Cortex of kidney (tissue), 1 donor: ENCODE results near the gene TIAM2.
"Not testable (repeated sequence)": the region's sequence is repeated elsewhere in the genome, so short reads cannot be mapped to it uniquely, and the experiment has no call there.

ENCODE experiments used
- DNase-seq: peaks from one replicate; lab custom pipeline; 2025; lab: John Stamatoyannopoulos, UW

TIAM2 gene

DNA sequence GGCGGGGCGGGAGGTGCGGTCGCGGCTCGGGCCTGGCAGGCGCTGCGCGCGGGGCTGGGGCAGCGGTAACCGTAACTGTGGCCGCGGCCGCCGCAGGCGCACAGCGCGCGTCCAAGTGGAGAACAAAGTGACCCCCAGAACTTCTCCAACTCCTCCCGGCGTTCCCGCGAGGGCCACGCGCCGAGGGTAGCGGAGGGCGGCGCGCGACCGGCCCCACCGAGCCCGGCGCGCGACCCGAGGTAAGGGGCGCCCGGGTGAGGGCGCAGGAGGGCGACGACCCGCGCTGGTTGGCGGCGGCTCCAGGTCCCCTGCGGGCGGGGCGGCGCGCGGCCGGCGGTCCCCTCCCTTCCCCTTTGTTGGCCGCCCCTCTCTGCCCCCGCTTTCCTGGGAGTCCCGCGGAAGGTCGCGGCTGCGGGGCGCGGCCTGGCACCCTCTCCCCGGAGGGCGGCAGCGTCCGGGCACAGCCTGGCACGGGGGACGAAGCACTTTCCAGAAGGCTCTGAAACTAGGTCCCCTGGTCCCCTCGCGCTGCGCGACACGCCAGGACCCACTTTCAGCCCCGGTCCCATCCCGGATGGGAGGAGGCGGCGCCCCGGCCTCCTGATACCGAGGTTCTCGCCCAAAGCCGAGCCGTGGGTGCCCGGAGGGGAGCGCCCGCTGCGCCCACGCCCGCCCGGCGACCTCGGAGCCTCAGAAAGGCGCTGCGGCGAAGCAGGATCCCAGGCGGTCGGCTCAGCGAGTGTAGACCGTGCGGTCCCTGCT lies at the start of gene TIAM2:
Gene TIAM2 (plus strand): TSS at position 62 of the 762 bp plus-strand sequence. CDS start 133,909 bp downstream, outside the sequence.
- no peak for DNase-seq

DNA sequence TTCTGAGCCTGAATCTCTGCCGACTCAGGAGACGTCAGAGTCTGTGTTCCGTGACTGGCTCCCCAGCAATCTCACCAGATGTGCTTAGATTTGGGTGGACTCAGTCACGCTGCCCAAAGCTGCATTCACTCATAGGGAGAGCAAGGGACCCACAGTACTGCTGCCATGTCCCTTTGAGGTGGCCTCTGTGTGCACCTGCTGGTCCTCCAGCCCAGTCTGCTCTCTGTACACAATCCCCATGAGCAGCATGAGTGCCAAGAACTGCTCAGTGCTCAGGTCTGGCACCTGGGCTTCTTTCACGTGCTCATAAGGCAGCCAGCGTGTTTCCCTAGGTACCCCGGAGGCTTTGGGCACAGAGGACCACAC lies 44.2 kb upstream of the TIAM2 start:
- DNase-seq, result no peak

DNA sequence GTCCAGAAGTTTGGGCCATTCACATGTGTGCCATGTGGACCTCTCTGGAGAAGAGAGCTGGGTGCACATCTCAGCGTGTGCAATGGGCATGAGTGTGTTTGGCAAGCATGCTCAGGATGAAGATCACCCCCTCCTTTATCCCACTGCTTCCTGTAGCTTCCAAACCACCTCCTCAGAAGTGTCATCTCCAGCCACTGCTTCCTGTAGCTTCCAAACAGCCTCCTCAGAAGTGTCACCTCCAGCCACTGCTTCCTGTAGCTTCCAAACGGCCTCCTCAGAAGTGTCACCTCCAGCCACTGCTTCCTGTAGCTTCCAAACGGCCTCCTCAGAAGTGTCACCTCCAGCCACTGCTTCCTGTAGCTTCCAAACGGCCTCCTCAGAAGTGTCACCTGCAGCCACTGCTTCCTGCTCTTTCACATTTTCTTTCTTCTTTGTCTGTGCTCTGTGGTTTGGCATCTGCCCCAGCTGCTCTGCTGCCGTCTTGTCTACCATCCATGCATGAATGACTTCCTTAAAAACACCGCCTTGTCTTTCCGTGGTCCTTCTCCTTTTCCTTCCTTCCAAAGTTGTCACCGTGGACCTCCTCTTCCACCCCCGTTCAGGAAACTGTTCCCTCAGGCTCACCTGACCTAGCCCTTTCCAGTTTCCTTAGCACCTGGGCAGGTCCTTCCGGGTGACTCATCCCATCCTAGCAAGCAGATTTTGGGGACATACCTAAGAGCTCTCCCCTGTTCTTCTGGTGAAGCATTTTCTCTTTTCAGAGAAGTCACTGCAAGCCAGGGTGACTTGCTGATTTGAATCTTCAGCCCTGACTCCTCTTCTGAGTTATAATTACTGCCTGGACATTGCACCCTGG lies 43.5 kb upstream of the TIAM2 start:
- DNase-seq, result no peak

DNA sequence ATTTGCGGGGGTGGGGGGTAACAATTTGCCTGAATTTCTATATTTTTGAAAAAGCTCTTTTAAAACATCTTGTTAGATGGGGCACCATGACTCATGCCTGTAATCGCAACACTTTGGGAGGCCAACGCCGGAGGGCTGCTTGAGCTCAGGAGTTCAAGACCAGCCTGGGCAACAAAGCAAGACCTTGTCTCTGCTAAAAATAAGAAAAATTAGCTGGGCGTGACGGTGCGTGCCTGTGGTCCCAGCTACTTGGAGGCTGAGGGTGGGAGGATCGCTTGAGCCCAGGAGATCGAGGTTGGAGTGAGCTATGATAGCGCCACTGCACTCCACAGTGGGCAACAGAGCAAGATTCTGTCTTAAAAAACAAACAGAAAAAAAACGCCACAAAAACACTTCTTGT lies 41.5 kb upstream of the TIAM2 start:
- DNase-seq, result no peak

GRCh38 chr6:154954347-154954746 lies 40.8 kb upstream of the TIAM2 start:
- no peak for DNase-seq

DNA sequence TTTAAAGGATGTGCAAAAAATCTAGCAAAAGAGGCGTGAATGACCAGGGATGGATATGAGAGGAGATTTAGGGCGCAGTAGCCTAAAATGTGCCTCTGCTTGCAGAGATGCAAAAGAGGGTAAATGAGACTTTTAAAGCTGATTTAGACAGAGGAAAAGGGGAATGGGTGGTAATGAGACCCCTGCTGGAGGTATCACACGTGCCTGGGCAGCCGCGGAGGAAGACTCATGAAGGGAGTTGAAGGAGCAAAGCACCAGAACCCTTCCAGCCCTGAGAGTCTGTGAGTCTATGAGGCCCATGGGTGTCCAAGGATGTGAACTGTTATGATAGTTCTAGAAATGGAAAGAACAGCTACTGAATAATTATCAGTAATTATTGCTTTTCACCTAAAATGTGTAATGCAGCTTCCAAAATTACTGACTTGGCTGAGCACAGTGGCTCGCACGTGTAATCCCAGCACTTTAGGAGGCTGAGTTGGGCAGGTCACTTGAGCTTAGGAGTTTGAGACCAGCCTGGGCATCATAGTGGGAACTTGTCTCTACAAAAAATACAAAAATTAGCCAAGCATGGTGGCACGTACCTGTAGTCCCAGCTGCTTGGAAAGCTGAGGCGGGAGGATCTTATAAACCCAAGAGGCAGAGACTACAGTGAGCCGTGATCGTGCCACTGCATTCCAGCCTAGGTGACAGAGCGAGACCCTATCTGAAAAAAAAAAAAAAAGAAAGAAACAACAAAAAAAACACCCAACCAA lies 38.2 kb upstream of the TIAM2 start:
- no peak for DNase-seq

DNA sequence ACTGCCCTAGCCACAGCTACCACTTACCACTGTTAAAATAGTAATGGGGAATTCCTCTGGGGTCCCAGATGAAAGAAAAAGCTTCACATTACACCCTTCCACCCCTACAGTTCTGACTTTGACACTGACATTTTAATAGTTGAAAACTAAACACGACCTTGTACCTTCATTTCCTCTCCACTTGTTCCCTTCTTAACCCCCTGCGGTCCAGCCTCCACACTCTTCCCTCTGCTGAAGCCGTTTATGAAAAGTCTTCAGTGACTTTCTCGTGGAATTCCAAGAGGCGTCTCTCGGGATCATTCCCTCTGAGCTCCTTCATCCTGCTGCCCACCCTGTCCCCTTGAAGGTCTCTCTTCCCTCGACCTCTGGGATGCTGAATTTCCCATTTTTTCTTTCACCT lies 36.6 kb upstream of the TIAM2 start:
- no peak for DNase-seq

DNA sequence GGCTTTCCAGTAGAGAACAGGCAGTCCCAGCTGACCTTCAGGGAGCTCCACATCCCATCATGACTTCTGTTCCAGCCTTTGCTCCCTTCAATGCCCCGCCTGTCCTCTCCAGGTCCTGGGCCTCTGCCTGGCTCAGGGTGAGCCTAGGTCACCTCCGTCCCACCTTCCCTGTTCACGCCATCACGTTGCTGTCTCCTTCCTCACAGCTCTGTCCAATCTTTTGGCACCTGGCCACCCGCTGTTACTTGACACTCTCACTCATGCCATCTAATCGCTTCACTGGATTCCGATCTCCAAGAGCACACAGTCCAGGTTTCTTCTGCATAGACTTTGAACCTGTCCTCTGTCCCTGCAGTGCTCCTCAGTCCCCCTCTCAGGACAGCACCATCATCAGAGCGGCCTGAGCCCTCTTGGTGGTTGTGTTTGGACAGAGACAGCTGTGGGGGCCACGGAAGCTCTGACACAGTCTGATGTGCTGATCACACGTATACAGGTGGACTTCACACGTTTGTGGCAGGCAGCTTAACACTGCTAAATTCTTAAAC lies 34.7 kb upstream of the TIAM2 start:
- no peak for DNase-seq

DNA sequence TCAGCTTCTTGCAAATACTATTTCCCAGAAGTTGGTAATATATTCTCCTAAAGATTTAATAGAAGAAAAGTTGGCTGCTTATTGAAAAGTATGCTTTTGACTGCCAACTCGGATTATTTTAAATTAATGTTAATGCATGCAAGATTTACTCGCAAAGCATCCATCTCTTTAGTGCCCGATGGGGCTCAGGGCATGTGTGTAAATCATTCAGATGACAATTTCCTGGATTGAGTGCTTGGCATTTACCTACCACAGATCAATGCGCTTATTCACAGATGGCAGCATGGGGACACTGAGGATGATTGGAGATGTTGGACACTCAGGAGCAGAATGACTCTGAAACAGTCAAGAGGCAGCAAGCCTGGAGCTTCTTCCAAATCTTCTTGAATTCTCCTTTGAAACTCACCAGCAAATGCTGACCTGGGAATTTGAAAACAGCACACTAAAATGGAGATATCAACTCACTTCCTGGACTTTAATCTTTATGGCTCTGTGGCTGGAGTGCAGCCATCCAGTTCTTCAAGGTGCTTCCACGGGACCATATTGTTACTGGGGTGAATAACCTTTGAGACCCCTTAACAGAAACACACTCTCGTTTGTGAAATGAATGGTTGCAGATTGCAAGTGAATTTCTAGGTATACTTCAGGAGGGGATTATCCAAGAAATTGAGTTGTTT lies 34.1 kb upstream of the TIAM2 start:
- DNase-seq, result no peak

GRCh38 chr6:154962753-154963152 lies 32.4 kb upstream of the TIAM2 start:
- DNase-seq, result no peak

DNA sequence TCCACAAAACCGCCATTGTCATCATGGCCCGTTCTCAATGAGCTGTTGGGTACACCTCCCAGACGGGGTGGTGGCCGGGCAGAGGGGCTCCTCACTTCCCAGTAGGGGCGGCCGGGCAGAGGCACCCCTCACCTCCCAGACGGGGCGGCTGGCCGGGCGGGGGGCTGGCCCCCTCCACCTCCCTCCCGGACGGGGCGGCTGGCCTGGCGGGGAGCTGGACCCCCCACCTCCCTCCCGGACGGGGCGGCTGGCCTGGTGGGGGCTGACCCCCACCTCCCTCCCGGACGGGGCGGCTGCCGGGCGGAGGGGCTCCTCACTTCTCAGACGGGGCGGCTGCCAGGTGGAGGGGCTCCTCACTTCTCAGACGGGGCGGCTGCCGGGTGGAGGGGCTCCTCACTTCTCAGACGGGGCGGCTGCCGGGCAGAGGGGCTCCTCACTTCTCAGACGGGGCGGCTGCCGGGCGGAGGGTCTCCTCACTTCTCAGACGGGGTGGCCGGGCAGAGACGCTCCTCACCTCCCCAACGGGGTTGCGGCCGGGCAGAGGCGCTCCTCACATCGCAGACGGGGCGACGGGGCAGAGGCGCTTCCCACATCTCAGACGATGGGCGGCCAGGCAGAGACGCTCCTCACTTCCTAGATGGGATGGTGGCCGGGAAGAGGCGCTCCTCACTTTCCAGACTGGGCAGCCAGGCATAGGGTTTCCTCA lies 28.9 kb upstream of the TIAM2 start:
- DNase-seq, result not testable (repeated sequence)

- DNase-seq, result no peak
These were observed 25.3 kb upstream of the TIAM2 start for GRCh38 chr6:154969796-154970195.

DNA sequence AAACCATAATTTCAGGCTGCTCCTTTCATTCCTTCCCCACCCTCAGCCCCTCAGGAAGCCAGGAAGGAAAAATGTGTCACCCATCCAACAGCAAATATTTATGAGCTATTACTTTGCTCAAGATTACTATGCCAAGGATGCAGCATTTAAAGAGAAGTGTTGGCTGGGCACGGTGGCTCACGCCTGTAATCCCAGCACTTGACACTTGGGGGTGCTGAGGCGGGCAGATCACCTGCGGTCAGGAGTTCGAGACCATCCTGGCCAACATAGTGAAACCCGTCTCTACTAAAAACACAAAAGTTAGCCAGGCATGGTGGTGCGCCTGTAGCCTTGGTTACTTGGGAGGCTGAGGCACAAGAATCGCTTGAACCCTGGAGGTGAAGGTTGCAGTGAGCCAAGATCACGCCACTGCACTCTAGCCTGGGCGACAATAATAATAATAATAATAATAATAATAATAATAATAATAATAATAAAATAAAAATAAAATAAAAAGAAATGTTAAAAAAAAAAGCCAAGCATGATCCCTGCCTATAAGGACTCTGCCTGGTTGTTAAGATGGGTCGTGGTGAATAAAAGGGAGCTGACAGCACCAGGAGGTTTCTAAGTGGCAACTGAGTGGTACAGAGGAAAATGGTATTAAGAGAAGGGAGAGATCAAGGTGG lies 20.5 kb upstream of the TIAM2 start:
- DNase-seq, result no peak

DNA sequence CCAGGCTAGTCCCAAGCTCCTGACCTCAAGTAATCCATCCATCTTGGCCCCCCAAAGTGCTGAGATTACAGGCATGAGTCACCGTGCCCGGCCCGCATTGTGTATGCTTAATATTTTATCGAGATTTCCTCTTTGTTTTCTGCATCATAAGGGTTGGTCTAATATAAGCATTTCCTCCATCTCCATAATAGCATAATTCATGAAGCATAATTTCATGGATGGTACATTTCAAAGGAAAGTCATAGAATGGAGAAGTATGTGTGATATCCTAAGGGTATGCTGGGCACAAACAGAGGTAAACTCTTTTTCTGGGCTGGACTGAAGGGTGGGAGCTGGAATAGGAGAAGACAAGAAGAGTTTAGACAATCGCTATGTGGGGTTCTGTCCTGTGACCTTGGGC lies 17.5 kb upstream of the TIAM2 start:
- no peak for DNase-seq

DNA sequence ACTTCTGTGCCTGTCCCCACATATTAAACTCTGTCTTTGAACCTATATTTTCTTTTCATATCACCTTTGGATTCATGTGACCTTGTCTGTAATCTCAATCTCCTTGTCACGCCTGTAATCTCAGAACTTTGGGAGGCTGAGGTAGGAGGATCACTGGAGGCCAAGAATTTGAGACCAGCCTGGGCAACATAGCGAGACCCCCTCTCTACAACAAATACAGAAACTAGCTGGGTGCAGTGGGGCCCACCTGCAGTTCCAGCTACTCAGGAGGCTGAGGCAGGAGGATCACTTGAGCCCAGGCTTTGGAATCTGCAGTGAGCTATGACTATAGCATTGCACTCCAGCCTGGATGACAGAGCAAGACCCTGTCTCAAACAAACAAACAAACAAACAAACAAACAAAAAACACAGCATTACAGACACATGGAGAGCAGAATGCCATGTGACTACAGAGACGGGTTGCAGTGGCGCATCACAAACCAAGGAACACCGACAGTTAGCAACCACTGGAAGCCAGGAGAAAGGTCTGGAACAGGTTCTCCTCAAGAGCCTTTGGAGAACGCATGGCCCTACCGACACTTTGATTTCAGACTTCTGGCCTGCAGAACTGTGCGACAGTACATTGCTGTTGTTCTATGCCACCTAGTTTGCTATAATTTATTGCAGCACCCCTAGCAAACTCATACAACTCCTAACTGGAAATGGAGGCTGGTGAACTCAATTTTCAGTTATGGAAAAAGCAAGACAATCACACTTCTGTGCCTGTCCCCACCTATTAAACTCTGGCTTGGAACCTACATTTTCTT lies 14.6 kb upstream of the TIAM2 start:
- no peak for DNase-seq

- DNase-seq, result no peak
These were observed 13.8 kb upstream of the TIAM2 start for GRCh38 chr6:154981079-154981870.

- no peak for DNase-seq
These were observed 11.0 kb upstream of the TIAM2 start for GRCh38 chr6:154984146-154984545.

- no peak for DNase-seq
These were observed 8.3 kb upstream of the TIAM2 start for GRCh38 chr6:154986787-154987235.

- no peak for DNase-seq
These were observed 5.7 kb upstream of the TIAM2 start for GRCh38 chr6:154989448-154989847.
